Endometrial microvascular endothelial cells (primary cell): Measurements from ENCODE around the gene GABRA5. TPM values are rescaled to one million over a fixed set of nuclear protein-coding genes. Genes with fewer than 3 reads are reported as not detected.
"Not testable (repeated sequence)": the region's sequence is repeated elsewhere in the genome, so short reads cannot be mapped to it uniquely, and the experiment has no call there.

Experiments used
- in situ Hi-C: cut with HindIII; loops from 2 replicates; pipeline ENCODE4 v1.10.0; 2017; ENCODE audit warnings: low sequenced_read_pairs, low pct_unique_long_range_greater_than_20kb; ENCODE audit errors: inconsistent ontology term
- total RNA-seq: library from RNA; depleted of rRNA; stranded (reverse); fragments of >200 nt; gene quantifications from one replicate; pipeline ENCODE4 v1.2.3, GENCODE V29; 2015; ENCODE audit errors: inconsistent ontology term

GABRA5 gene
- not detected for total RNA-seq

GRCh38 chr15:26866298-26867199 lies at the start of gene GABRA5:
Gene GABRA5 (plus strand): TSS chr15:26867062. CDS start chr15:26869249, 2,187 bp downstream.
- in situ Hi-C loops: no loop called here

DNA sequence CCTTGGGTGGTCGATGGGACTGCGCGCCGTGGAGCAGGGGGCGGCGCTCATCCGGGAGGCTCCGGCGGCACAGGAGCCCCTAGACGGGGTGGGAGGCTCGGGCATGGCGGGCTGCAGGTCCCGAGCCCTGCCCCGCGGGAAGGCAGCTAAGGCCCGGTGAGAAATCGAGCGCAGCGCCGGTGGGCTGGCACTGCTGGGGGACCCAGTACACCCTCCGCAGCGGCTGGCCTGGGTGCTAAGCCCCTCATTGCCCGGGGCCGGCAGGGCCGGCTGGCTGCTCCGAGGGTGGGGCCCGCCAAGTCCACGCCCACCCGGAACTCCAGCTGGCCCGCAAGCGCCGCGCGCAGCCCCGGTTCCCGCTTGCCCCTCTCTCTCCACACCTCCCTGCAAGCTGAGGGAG lies 35.7 kb upstream of the GABRA5 start:
- in situ Hi-C loops: not testable (repeated sequence)

DNA sequence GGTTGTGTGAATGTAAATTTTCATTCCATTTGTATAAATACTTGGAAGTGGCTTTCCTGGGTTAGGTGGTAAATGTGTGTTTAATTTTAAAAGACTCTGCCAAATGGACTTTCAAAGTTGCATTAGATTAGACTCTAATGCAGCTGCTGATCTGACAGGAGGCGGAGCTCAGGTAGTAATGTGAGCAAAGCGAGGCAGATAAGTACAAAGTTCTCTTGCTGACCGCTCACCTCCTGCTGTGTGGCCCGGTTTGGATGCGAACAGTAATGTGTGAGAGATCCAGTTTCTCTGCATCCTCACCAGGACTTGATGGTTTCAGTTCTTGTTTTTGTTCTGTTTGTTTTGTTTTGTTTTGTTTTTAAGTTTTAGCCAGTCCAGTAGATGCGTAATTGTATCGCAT lies 34.9 kb upstream of the GABRA5 start:
- in situ Hi-C loops: no loop called here

GRCh38 chr15:26838742-26839460 lies 28.0 kb upstream of the GABRA5 start:
- in situ Hi-C loops: no loop called here

DNA sequence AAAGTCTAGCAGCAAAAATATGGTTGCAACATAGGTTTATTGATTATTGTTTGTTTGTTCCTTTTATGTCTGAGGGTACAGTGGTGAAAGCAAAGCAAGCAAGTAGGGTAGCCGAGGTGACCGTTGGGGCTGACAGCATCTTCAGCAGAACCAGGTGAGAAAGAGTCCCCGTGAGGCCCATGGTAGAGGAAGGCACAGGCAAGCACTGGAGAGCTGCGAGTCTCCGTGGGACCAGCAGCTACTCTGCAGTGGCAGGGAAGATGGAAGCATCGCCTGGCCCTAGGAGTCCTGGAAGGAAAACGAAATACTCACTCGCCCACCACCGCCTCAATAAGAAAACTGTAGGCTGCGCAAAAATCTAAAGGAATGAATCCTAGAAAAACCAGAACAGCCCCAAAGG lies 25.3 kb upstream of the GABRA5 start:
- in situ Hi-C loops: no loop called here

GRCh38 chr15:26841941-26842340 lies 24.9 kb upstream of the GABRA5 start:
- in situ Hi-C loops: no loop called here

GRCh38 chr15:26842391-26842790 lies 24.5 kb upstream of the GABRA5 start:
- in situ Hi-C loops: no loop called here

DNA sequence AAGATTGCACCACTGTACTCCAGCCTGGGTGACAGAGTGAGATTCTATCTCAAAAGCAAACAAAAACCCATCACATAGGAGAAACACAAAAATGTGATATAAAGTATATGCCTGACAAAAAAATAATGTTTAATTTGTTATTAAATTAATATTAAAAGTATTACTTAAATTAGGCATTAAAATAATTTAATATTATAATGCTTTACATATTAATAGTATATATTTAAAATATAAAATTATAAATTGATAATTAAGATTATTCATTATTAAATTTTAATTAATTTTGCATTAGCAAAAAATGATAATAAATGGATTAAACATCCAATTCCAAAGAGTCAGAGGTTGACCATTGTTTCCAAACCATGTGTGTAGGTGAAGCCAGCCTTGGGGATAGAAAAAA lies 22.0 kb upstream of the GABRA5 start:
- in situ Hi-C loops: no loop called here

DNA sequence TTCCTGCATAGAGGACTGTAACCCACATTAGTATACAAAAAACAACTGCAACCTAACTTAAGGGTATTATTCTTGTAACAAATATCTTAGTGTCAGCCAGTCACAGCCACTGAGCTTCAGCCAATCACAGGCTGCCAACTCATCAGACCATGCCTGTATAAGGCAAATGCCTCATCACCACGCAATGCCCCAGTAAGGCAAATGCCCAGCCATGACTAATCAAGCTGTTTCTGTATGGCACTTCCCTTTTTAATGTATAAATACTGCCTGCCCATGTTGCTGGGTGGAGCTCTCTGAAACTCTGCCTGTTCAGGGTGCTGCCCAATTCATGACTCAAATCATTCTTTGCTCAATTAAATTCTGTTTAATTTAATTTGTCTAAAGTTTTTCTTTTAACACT lies 18.4 kb upstream of the GABRA5 start:
- in situ Hi-C loops: no loop called here

DNA sequence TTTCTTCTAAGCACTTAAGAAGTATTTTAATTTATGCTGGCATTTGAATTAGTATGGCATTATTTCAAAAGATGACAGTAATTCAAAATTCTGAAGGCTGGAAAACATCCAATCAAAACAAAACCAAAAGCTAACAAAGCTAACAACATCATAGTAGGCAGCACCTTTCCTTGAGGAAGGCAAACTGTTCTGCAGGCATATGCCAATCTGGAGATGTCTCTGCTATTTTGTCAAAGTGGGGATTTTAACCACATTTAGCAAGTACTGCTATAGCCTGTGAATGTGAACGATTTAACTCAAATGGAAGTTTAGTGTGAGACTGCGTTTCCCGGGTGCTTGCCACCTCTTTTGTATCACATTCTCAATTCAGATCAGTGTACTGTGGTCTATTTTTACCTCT lies 16.7 kb upstream of the GABRA5 start:
- in situ Hi-C loops: no loop called here

DNA sequence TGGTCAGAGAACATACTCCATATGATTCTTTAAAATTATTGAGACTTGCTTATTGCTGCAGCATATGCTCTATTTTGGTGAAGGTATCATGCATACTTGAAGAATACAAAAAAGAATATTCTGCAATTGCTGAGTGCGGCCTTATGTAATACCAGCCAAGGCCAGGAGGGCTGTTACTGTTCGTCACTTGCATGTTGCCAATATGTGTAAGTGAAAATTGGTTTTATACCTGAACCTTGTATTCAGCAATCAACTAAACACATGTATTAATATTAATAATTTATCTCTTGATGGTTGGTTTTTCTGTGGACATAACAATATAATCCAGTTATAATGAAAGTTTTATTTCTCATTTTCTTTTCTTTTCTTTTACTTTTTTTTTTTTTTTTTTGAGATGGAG lies 13.9 kb upstream of the GABRA5 start:
- in situ Hi-C loops: no loop called here

DNA sequence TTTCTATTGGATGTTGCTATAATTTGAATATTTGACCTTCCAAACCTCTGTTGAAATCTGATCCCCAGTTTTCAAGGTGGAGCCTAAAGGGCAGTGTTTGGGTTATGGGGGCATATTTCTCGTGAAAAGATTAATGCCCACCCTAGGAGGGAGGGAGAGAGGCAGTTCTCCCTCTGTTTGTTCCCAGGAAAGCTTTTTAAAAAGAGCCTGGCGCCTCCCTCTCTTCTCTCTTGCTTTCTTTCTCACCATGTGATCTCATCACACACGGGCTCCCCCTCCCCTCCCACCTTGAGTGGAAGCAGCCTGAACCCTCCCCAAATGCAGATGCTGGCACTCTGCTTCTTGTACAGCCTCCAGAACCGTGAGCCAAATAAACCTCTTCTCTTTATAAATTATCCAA lies 12.4 kb upstream of the GABRA5 start:
- in situ Hi-C loops: no loop called here

DNA sequence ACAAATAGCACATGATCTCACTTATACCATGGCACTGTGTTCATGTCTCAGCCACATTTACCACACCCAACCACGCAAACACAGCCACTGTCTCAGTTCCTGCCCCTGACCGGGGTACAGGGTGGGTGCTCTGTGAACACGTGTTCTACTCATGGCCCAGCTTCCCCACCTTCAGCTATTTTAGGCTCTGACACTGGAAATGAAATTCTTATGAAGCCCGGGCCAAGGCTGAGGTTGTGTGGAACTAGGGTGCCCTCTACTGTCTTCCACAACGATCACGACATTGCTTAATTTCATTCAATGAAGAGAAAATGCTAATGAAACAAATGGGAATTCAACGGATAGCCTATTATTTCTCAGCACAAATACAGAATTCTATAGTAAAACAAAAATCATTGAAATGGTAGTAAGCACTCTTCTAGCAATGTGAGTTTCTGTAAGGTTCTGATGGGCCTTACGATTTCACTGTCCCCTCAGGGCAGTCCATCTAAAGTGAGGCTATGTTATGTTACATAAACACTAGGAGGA lies 2.1 kb upstream of the GABRA5 start:
- in situ Hi-C loops: no loop called here

DNA sequence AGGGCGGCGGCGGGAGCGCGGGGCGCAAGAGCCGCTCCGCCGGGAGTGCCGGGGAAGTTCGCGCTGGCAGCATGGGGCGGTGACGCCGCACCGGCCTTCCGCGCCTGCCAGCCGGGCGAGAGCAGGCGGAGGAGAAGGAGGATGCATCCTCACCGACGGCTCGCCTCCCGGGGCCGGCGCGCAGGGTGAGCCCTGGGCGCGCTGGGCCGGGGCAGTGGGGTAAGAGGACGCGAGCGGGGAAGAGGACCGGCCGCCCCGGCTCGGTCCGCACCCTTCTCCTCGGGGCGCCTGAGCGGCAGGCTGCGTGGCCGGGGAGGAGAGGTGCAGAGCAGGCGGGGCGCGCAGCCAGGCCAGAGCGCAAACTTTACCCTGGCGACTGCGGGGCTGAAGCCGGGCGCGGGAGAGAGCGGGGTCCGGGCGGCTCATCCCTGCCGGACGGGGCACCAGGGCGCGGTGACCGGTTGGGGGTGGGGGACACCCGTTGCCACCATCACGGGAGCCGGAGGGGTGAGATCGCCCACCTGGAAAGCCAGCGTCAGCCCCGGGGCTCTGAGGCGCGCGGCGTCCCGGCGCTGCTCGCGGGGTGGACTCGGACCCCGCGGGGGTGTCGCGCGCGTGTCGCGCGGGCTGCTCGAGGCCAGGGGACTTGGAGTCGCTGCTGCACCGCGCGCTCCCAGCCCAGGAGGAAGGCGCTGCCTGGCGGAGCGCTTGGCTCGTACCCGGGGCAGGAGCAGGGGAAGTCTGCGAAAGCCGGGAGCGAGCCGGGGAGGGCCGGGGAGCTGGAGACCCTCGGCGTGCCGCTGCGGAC lies 542 bp downstream of the GABRA5 start:
- in situ Hi-C loops: no loop called here

- in situ Hi-C loops: no loop called here
Measured at GRCh38 chr15:26868029-26868685, 1.3 kb downstream of the GABRA5 start.

DNA sequence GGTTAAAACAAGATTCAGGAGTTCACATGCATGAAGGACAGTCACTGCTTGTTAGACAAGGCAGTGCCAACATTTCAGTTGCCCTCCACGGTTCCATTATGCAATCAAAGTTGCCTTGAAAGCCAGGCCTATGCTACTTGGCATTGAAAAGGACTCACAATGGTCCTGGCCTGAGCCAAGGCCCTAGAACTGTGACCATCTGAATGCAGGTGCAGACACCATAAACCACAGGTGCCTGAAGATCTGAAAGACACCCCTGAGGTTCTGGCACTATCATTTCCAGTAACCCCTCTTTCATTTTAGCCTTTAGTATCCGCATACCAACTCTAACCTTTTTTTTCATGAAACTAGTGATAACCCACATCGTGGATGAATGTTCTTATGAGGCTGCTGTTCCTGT lies 2.8 kb downstream of the GABRA5 start:
- in situ Hi-C loops: no loop called here

DNA sequence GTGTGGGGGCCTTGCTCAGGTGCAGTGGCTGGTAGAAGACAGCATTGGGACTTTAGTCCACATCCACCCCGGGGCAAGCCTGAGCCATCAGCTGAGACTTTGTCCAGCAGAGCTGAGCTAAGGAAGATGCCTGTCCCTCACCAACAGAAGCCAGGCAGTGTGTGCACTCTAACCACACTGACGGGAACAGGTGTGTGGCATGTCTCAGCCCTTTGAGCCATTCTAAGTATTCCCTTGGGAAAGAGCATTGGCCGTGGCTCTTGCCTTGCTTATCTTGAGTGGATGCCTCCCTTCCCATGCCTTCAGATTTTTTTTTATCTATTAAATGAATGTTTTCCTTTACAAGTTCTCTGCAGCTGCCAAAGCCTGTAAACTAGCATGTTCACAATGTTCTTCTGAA lies 3.5 kb downstream of the GABRA5 start:
- in situ Hi-C loops: no loop called here

DNA sequence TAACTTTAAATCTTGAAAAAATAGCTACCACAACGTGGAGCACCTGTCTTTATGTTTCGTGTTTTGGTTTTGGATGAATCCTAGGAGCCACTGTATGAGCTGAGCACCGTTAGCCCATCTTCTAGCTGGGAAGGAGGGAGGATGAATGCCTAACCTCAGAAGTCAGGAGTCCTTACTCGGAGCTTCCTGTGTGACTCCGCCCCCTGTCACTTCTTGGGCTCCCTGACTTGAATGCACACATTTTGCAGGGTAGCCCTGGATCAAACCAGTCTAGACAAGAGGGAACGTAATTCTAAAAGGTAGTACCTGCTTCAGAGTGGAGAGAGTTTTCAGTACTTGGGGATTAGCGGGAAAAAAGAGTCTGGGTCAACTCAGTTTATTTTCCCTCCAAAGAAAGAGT lies 5.3 kb downstream of the GABRA5 start:
- in situ Hi-C loops: no loop called here

DNA sequence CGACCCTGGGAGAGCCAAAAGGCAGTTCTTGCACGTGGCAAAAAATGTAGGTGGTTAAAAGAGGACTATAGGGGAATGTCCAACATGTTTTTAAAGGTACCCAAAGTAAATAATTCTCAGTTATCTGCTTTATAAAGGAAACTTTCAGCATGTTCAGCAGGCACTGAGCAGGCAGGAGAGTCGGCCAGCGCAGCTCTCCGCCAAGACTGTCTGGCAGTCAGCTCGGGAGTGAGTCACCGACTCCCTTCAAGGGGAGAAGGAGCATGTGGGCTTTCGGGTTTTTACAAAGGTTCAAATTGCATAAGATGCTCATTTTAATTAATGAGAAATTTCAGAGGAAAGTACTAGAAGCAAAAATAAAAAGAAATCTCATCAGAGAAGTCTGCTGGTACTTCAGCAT lies 7.0 kb downstream of the GABRA5 start:
- in situ Hi-C loops: no loop called here
